D341Med (cell line): ENCODE measurements around the gene CDC42EP1.
"Not testable (repeated sequence)": the region's sequence is repeated elsewhere in the genome, so short reads cannot be mapped to it uniquely, and the experiment has no call there.

ENCODE experiments used
- DNase-seq: peaks from one replicate; pipeline ENCODE4 v3.0.0; 2012; ENCODE audit warnings: low spot score

Gene CDC42EP1

GRCh38 chr22:37581504-37581903, 21.2 kb downstream of the CDC42EP1 start:
- peak; percentile 34 for DNase-seq

GRCh38 chr22:37582526-37582925, 22.2 kb downstream of the CDC42EP1 start:
- no peak for DNase-seq

GRCh38 chr22:37588546-37589215, 28.4 kb downstream of the CDC42EP1 start:
- no peak for DNase-seq

GRCh38 chr22:37589636-37590035, 29.4 kb downstream of the CDC42EP1 start:
- DNase-seq = no peak

GRCh38 chr22:37591081-37591480, 30.8 kb downstream of the CDC42EP1 start:
- DNase-seq = not testable (repeated sequence)

GRCh38 chr22:37591823-37592404, 31.6 kb downstream of the CDC42EP1 start:
- DNase-seq = no peak

GRCh38 chr22:37594237-37594636, 34.0 kb downstream of the CDC42EP1 start:
- no peak for DNase-seq

- no peak for DNase-seq
These were observed 38.9 kb downstream of the CDC42EP1 start for GRCh38 chr22:37599153-37599552.

- no peak for DNase-seq
These were observed 40.9 kb downstream of the CDC42EP1 start for GRCh38 chr22:37601203-37601539.

- DNase-seq = no peak
These were observed 41.5 kb downstream of the CDC42EP1 start for GRCh38 chr22:37601540-37602442.

- DNase-seq = not testable (repeated sequence)
These were observed 42.4 kb downstream of the CDC42EP1 start for GRCh38 chr22:37602546-37603277.

- DNase-seq = no peak
These were observed 43.8 kb downstream of the CDC42EP1 start for GRCh38 chr22:37604074-37604473.

- DNase-seq = no peak
These were observed 44.6 kb downstream of the CDC42EP1 start for GRCh38 chr22:37604875-37605274.

GRCh38 chr22:37607010-37607934, 47.0 kb downstream of the CDC42EP1 start:
- peak; percentile 89 for DNase-seq

GRCh38 chr22:37607935-37608476, 47.7 kb downstream of the CDC42EP1 start:
- no peak for DNase-seq

GRCh38 chr22:37608477-37609239, 48.4 kb downstream of the CDC42EP1 start, which contains the start of gene GGA1:
GGA1 (plus strand) TSS chr22:37608834; CDS start chr22:37608861, 27 bp downstream.
- peak; percentile 98 for DNase-seq

GRCh38 chr22:37609240-37610152, 49.2 kb downstream of the CDC42EP1 start:
- DNase-seq = no peak

- DNase-seq = not testable (repeated sequence)
These were observed 49.8 kb downstream of the CDC42EP1 start for GRCh38 chr22:37610153-37610475.
